Neural crest cell (in vitro differentiated cells): ENCODE results near the gene CNTNAP2. TPM values are rescaled to one million over a fixed set of nuclear protein-coding genes. Genes with fewer than 3 reads are reported as not detected.

Experiments used
- DNase-seq: peaks from one replicate; pipeline ENCODE4 v3.0.0; 2021; ENCODE audit warnings: low read depth, mixed read lengths, low spot score
- H3K27ac Mint-ChIP-seq: one replicate; pipeline ENCODE4 v1.8.0; 2021; ENCODE audit warnings: mild to moderate bottlenecking, mixed read lengths; ENCODE audit not compliant: unreplicated experiment
- H3K27me3 Mint-ChIP-seq: 2 replicates; pipeline ENCODE4 v1.8.0; 2021; ENCODE audit warnings: low read depth, mild to moderate bottlenecking, mixed read lengths
- H3K36me3 Mint-ChIP-seq: 2 replicates; pipeline ENCODE4 v1.8.0; 2021; ENCODE audit warnings: low read depth, mild to moderate bottlenecking, mixed read lengths
- H3K4me1 Mint-ChIP-seq: 2 replicates; pipeline ENCODE4 v1.8.0; 2021; ENCODE audit warnings: mixed read lengths
- H3K4me3 Mint-ChIP-seq: one replicate; pipeline ENCODE4 v1.8.0; 2021; ENCODE audit warnings: mild to moderate bottlenecking, mixed read lengths
- H3K9me3 Mint-ChIP-seq: 2 replicates; pipeline ENCODE4 v1.8.0; 2021; ENCODE audit warnings: mixed read lengths
- total RNA-seq: library from RNA; stranded (reverse); gene quantifications from 2 replicates; pipeline ENCODE4 v1.2.1, GENCODE V29; 2021
- TF ChIP-seq, protein P1 (sequence below): fragments of 200-600 bp; sonication (generic); conservative IDR thresholded peaks from 2 replicates; pipeline ENCODE4 v1.5.0; 2021; ENCODE audit warnings: antibody characterized with exemption, mild to moderate bottlenecking

The CNTNAP2 gene
- total RNA-seq, 1 donor from 2014 or later, result 12.9 TPM

- H3K27me3 Mint-ChIP-seq, result no peaks in the 10 kb centered on the region
- no peaks in the 10 kb centered on the region for H3K36me3 Mint-ChIP-seq
- peaks cover 9% of the 10 kb centered on the region for H3K4me1 Mint-ChIP-seq
- peaks cover 3% of the 10 kb centered on the region for H3K9me3 Mint-ChIP-seq
- H3K27ac Mint-ChIP-seq, result no peak overlapping the region
- H3K4me3 Mint-ChIP-seq, result no peak overlapping the region
- no peak for DNase-seq
- TF ChIP-seq, protein P1, sequence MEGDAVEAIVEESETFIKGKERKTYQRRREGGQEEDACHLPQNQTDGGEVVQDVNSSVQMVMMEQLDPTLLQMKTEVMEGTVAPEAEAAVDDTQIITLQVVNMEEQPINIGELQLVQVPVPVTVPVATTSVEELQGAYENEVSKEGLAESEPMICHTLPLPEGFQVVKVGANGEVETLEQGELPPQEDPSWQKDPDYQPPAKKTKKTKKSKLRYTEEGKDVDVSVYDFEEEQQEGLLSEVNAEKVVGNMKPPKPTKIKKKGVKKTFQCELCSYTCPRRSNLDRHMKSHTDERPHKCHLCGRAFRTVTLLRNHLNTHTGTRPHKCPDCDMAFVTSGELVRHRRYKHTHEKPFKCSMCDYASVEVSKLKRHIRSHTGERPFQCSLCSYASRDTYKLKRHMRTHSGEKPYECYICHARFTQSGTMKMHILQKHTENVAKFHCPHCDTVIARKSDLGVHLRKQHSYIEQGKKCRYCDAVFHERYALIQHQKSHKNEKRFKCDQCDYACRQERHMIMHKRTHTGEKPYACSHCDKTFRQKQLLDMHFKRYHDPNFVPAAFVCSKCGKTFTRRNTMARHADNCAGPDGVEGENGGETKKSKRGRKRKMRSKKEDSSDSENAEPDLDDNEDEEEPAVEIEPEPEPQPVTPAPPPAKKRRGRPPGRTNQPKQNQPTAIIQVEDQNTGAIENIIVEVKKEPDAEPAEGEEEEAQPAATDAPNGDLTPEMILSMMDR, result no peak
Observed at GRCh38 chr7:147659036-147659995, 1542.7 kb downstream of the CNTNAP2 start.

GRCh38 chr7:147664541-147664940 lies 1547.9 kb downstream of the CNTNAP2 start:
- DNase-seq, result no peak
- no peaks in the 10 kb centered on the region for H3K36me3 Mint-ChIP-seq
- no peak overlapping the region for H3K27ac Mint-ChIP-seq
- peaks cover 8% of the 10 kb centered on the region for H3K9me3 Mint-ChIP-seq
- no peaks in the 10 kb centered on the region for H3K4me1 Mint-ChIP-seq
- no peaks in the 10 kb centered on the region for H3K27me3 Mint-ChIP-seq
- no peak overlapping the region for H3K4me3 Mint-ChIP-seq
- TF ChIP-seq, protein P1, result no peak

- Mint-ChIP-seq H3K27ac (no peak overlapping the region), H3K36me3 (no peaks in the 10 kb centered on the region), H3K27me3 (no peaks in the 10 kb centered on the region), H3K4me3 (no peak overlapping the region), H3K4me1 (no peaks in the 10 kb centered on the region), H3K9me3 (peaks cover 3% of the 10 kb centered on the region)
- no peak for DNase-seq
- TF ChIP-seq, protein P1, result no peak
Observed at GRCh38 chr7:147670759-147671158, 1554.2 kb downstream of the CNTNAP2 start.

DNA sequence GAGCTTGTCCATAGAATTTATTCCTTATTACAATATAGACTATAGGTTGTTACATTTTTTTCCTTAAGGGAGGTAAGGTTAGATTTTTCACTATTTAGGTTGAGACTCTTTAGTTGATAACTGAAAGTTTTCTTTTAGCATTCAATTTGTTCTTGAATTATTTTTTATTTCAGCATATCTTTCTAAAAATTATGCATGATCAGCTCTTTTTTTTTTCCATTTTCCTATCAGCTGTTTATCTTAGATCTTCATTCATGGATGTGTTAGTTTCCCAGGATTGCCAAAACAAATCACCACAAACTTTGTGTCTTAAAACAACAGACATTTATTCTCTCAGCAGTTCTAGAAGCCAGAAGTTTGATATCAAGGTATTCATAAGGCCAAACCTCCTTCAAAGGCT lies 1558.1 kb downstream of the CNTNAP2 start:
- H3K27ac Mint-ChIP-seq, result no peak overlapping the region
- no peak overlapping the region for H3K4me3 Mint-ChIP-seq
- H3K36me3 Mint-ChIP-seq, result no peaks in the 10 kb centered on the region
- H3K9me3 Mint-ChIP-seq, result peaks cover 6% of the 10 kb centered on the region
- DNase-seq, result no peak
- no peaks in the 10 kb centered on the region for H3K4me1 Mint-ChIP-seq
- TF ChIP-seq, protein P1, result no peak
- H3K27me3 Mint-ChIP-seq, result no peaks in the 10 kb centered on the region

DNA sequence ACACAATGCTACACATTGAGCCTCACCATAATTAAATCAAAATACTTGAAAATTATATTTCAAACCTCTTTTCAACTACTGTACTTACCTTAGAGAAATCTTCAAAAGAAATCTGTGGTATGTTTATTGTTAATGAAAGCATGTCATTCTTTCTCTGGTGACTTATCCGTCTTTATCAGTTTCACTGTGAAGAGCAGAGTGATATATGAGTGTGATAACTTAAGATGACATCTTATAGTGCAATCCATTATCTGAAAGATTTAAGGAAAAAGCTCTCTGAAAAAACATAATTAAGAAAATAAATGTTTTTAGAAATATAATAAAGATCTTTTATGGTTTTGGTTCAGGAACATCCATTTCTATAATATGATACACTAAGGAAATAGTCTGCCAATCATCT lies 1562.3 kb downstream of the CNTNAP2 start:
- H3K4me3 Mint-ChIP-seq, result no peak overlapping the region
- TF ChIP-seq, protein P1, result no peak
- H3K9me3 Mint-ChIP-seq, result peaks cover 6% of the 10 kb centered on the region
- no peaks in the 10 kb centered on the region for H3K36me3 Mint-ChIP-seq
- no peak for DNase-seq
- no peaks in the 10 kb centered on the region for H3K27me3 Mint-ChIP-seq
- no peaks in the 10 kb centered on the region for H3K4me1 Mint-ChIP-seq
- H3K27ac Mint-ChIP-seq, result no peak overlapping the region
